Hippocampal formation (tissue), 2 donors: ENCODE measurements around the gene PPP6R2.
"Not testable (repeated sequence)": the region's sequence is repeated elsewhere in the genome, so short reads cannot be mapped to it uniquely, and the experiment has no call there.

Source experiments
- DNase-seq, 2 donors: peaks; one replicate each; lab custom pipeline; 2025; lab: John Stamatoyannopoulos, UW

Gene PPP6R2

DNA sequence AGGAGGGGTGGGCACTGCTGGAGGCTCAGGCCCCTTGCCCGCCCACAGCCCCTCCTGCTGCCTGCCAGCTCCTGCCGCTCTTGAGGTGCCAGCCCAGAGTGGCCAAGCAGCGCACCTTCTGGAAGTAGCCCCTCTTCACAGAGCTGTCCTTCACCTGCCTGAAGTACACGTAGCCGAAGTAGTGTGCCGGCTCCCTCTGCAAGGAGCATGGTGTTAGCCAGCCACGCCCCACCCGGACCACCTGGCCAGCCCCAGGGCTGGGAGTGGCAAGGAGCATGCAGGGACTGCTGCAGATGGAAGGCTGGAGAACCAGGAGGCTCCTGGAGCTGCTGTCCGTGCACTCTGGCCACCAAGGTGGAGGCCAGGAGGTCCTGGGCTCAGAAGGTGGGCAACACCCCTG, 25.9 kb upstream of the PPP6R2 start:
- no peak for DNase-seq

DNA sequence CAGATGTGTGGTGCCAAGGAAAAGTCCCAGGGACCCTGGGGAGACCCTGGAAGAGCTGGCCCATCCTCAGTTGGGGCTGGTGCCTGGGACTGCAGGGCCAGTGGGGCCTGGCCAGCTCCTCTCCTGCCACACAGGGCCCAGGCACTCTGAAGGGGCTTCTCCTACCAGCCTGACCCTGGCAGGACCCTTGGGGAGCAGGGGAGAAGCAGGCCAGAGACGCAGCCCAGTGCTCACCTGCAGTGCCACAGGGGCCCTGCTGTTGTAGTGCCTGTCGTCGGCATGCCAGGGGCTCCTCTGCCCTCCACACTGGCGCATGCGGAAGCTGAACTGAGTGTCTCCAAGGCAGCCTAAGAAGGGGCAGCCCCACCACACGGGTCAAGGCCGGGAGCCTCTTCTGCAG, 25.5 kb upstream of the PPP6R2 start:
- DNase-seq, result no peak

DNA sequence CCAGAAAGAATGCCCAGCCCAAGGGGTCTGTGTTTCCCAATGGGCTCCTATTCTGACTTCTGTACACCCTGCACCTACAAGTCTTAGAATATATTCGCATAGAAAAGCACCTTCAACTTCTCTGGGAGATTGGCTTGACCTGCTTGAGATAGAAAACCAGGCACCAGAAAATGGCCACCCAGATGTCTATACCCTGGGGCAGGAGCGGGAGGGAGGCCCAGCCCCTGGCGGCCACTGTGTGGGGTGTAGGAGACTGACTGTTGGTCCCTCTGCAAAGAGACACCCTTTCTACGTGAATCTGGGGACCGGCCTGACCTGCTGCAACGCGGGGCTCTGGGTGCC, 24.8 kb upstream of the PPP6R2 start:
- DNase-seq, result no peak

- DNase-seq, result no peak
Observed at GRCh38 chr22:50318698-50319411, 24.3 kb upstream of the PPP6R2 start.

- DNase-seq, result no peak
Observed at GRCh38 chr22:50319503-50319951, 23.6 kb upstream of the PPP6R2 start.

GRCh38 chr22:50320116-50320515, 23.0 kb upstream of the PPP6R2 start:
- DNase-seq, result no peak

DNA sequence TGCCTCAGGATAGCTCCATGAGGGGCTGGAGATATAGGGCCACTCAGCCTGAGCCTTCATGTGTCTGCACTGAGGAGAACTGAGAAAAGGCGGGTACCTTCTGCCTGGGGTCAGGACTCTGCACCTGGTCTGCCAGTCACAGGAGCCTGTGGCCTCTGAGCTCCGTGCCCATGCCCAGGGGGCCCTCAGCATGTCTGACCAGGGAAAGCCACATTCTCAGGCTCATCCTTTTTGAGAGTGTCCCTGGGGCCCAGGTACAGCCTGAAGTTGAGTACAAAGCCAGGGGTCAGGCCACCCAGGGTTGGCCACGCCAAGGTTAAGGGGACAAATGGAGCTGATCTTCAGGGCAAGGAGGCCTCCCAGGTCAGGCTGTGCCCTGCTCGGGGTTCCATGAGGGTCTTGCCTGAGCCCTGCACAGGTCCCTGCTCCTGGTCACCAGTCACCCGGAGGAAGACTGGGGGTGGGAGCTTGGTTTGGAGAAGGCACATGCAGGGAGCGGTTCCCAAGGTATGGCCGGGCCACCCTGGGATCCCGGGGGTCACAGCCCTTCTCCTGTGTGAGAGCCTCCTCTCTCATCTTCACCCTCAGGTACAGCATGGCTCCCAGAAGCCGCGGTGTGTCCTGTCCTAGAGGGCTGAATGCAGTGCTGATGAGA, 22.3 kb upstream of the PPP6R2 start:
- DNase-seq, result no peak

DNA sequence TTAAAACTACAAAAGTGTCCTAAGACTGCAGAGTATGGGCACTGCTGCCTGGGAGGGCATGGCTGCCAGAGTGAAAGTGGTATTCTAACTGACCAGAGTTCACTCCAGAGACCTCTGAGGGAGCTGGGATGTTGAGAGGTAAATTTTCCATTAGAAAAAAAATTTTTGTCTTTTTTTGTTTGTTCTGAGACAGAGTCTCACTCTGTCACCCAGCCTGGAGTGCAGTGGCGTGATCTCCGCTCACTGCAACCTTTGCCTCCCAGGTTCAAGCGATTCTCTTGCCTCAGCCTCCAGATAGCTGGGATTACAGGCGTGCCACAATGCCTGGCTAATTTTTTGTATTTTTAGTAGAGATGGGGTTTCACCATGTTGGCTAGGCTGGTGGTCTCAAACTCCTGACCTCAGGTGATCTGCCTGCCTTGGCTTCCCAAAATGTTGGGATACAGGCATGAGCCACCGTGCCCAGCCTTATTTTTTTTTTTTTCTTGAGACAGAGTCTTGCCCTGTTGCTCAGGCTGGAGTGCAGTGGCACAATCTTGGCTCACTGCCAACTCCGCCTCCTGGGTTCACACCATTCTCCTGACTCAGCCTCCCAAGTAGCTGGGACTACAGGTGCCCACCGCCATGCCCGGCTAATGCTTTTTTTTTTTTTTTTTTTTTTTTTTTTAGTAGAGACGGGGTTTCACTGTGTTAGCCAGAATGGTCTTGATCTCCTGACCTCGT, 20.6 kb upstream of the PPP6R2 start:
- not testable (repeated sequence) for DNase-seq

- DNase-seq, result no peak
Observed at GRCh38 chr22:50323900-50324299, 19.2 kb upstream of the PPP6R2 start.

DNA sequence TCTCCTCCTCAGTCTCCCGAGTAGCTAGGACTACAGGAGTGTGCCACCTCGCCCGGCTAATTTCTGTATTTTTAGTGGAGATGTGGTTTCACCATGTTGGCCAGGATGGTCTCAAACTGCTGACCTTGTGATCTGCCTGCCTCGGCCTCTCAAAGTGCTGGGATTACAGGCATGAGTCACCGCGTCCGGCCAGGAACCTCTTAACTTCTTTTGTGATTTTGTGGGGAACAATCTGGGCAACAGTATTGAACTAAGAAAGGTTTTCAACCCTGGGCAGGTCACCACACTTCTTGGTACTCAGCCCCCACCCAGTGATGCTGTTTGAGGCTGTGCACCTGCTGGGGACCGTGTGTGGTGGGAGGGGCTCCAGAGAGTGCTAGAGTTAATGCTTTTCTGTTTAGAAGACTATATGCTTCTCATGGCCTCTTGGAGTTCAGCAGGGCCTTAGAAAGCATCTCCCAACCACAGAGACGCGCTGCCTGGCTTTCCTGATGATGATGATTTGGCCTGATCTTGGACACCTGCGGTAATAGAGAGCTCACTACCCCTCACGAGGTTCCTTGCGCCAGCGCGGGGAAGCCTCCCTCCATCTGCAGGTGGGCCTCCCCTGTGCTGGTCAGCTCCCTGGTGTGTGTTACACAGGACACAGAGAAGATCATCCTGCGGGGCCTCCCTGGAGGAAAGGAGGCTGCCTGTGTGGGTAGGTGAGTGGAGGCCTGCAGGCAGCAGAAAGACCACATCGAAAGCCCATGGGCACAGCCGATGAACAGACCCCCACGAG, 17.5 kb upstream of the PPP6R2 start:
- no peak for DNase-seq

GRCh38 chr22:50326225-50326955, 16.7 kb upstream of the PPP6R2 start:
- DNase-seq, result no peak

DNA sequence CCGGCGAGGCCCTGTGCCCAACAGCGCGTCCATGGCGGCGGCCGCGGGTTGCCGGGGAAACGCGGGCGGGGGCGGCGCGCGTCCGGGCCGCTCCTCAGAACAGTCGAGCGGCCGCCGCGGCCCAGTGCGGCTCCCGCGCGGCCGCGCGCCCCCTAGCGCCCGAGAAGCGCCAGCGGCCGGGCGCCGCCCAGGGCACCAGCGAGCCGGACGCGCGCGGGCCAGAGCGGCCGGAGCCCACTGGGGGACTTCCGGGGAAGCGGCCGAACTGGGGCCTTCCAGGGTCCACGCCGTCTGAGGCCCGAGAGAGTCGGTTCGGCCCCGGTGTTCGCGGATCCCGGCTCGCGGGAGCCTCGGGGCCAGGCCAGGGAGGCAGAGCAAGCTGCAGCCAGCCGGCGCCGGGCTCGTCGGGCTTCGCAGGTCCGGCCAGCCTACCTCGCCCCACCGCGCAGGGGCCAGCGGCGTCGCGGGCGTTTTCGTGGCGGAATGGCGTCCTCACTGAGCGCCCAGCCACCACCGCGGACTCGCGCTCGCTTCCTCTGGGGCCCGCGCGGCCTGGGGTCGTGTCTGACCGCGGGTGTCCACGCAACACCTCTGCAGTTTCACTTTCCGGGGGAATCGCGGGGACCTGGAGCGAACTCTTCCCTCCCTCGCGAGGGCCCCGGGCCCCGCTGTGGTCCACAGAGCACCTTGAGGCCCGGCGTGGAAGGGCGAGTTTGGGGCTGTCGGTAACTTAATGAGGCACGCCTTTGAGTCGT, 16.0 kb upstream of the PPP6R2 start, which contains the start of gene DENND6B:
DENND6B (minus strand) TSS at position 57 of the 755 bp plus-strand sequence; CDS start at position 33, 24 bp downstream.
- DNase-seq, result peak; percentile 74 to 88

GRCh38 chr22:50327711-50328019, 15.5 kb upstream of the PPP6R2 start:
- DNase-seq, result no peak

DNA sequence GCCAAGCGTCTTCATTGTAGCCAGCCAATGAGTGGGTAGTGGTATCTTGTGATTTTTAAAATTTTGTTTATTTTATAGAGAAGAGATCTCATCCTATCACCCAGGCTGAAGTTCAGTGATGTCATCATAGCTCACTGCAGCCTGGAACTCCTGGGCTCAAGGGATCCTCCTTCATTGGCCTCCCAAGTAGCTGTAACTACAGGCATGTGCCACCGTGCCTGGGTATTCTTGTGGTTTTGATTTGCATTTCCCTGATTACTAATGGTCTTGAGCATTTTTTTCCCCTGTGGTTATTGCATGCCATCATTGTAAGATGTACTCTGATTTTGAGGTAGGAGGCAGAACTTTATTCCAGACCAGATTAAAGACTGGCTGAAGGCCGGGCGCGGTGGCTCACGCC, 13.9 kb upstream of the PPP6R2 start:
- DNase-seq, result no peak

DNA sequence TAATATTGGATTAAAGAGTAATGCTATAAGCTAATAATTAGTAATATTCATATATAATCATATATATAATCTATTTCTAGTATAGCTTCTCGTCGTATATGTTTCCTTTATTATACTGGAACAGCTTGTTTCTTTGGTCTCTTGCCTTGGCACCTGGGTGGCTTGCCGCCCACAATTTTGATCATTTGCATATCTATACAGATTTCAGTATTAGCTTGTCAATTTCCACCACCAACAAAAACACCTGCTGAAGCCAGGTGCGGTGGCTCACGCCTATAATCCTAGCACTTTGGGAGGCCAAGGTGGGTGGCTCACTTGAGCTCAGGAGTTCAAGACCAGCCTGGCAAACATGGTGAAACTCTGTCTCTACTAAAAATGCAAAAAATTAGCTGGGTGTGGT, 8.7 kb upstream of the PPP6R2 start:
- DNase-seq, result not testable (repeated sequence)

DNA sequence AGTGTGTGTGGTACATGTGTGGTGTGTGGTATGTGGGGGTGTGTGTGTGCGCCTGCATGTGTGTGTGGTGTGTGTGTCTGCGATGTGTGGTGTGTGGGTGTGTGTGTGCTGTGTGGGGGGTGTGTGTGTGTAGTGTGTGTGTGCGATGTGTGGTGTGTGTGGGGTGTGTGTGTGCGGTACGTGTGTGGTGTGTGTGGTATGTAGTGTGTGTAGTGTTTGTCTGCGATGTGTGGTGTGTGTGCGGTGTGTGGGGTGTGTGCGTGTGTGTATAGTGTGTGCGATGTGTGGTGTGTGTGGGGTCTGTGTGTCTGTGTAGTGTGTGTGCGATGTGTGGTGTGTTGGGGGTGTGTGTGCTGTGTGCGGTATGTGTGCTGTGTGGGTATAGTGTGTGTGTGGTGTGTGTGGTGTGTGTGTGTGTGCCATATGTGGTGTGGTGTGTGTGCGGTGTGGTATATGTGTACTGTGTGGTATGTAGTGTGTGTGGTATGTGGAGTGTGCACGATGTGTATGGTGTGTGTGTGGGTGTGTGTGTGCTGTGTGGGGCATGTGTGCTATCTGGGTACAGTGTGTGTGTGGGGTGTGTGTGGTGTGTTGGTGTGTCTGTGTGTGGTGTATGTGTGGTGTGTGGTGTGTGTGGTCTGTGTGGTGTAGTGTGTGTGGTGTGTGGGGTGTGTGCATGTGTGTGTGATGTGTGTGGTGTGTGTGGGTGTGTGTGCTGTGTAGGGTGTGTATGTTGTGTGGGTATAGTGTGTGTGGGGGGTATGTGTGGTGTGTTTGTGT, 5.7 kb upstream of the PPP6R2 start:
- DNase-seq, result no peak

DNA sequence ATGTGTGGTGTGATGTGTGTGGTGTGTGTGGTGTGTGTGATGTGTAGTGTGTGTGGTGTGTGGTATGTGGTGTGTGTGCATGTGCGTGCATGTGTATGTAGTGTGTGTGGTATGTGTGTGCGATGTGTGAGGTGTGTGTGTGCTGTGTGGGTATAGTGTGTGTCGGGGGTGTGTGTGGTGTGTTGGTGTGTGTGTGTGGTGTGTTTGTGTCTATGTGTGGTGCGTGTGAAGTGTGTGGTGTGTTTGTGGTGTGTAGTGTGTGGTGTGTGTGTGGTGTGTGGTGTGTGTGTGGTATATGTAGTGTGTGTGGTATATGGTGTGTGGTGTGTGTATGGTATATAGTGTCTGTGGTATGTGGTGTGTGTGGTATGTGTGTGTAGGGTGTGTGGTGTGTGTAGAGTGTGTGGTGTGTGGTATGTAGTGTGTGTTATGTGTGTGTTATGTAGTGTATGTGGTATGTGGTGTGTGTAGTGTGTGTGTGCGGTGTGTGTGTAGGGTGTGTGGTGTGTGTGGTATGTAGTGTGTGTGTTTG, 5.0 kb upstream of the PPP6R2 start:
- no peak for DNase-seq

GRCh38 chr22:50338860-50339462, 4.2 kb upstream of the PPP6R2 start:
- no peak for DNase-seq
